GM18517 (cell line): Measurements from ENCODE around the gene S100A10.

Experiments used
- ATAC-seq: cut with Tn5 transposase; IDR thresholded peaks from one replicate; pipeline ENCODE4 v1.9.1; 2021; ENCODE audit warnings: mild to moderate bottlenecking, moderate library complexity; ENCODE audit not compliant: unreplicated experiment

Gene S100A10

GRCh38 chr1:151988405-151988923 lies 5.2 kb downstream of the S100A10 start:
- ATAC-seq = no peak

GRCh38 chr1:151986501-151987190 lies 7.0 kb downstream of the S100A10 start:
- no peak for ATAC-seq

- ATAC-seq = no peak
Measured at GRCh38 chr1:151985768-151986167, 7.9 kb downstream of the S100A10 start.

- no peak for ATAC-seq
Measured at GRCh38 chr1:151985270-151985669, 8.4 kb downstream of the S100A10 start.

GRCh38 chr1:151984313-151984956 lies 9.2 kb downstream of the S100A10 start:
- ATAC-seq = peak; percentile 56

GRCh38 chr1:151982300-151983005 lies 11.2 kb downstream of the S100A10 start:
- no peak for ATAC-seq

- no peak for ATAC-seq
Measured at GRCh38 chr1:151981178-151981525, 12.5 kb downstream of the S100A10 start.

GRCh38 chr1:151980287-151981177 lies 13.1 kb downstream of the S100A10 start:
- ATAC-seq = no peak

GRCh38 chr1:151978922-151979321 lies 14.7 kb downstream of the S100A10 start:
- ATAC-seq = no peak

- ATAC-seq = no peak
Measured at GRCh38 chr1:151977662-151978230, 15.9 kb downstream of the S100A10 start.

- no peak for ATAC-seq
Measured at GRCh38 chr1:151976858-151977257, 16.8 kb downstream of the S100A10 start.

- ATAC-seq = no peak
Measured at GRCh38 chr1:151976015-151976343, 17.7 kb downstream of the S100A10 start.

GRCh38 chr1:151975311-151976014 lies 18.2 kb downstream of the S100A10 start:
- ATAC-seq = no peak

GRCh38 chr1:151972542-151973248 lies 21.0 kb downstream of the S100A10 start:
- ATAC-seq = no peak

GRCh38 chr1:151970626-151971025 lies 23.0 kb downstream of the S100A10 start:
- ATAC-seq = no peak

GRCh38 chr1:151970128-151970527 lies 23.5 kb downstream of the S100A10 start:
- no peak for ATAC-seq

- no peak for ATAC-seq
Measured at GRCh38 chr1:151968791-151969399, 24.8 kb downstream of the S100A10 start.

GRCh38 chr1:151968058-151968457 lies 25.6 kb downstream of the S100A10 start:
- ATAC-seq = no peak

GRCh38 chr1:151967091-151967490 lies 26.6 kb downstream of the S100A10 start:
- ATAC-seq = no peak
